Endothelial cell (in vitro differentiated cells): ENCODE results near the gene CXADR. TPM values are rescaled to one million over a fixed set of nuclear protein-coding genes. Genes with fewer than 3 reads are reported as not detected.

Source experiments
- DNase-seq: peaks from one replicate; pipeline ENCODE4 v3.0.0; 2021; ENCODE audit warnings: low spot score
- H3K27ac Mint-ChIP-seq: one replicate; pipeline ENCODE4 v1.8.0; 2021; ENCODE audit warnings: mixed read lengths, inconsistent platforms; ENCODE audit not compliant: unreplicated experiment
- H3K27me3 Mint-ChIP-seq: one replicate; pipeline ENCODE4 v1.8.0; 2021; ENCODE audit warnings: mild to moderate bottlenecking, moderate library complexity, mixed read lengths, inconsistent platforms; ENCODE audit not compliant: unreplicated experiment
- H3K36me3 Mint-ChIP-seq: one replicate; pipeline ENCODE4 v1.8.0; 2021; ENCODE audit warnings: mild to moderate bottlenecking, low read depth, mixed read lengths, inconsistent platforms; ENCODE audit not compliant: unreplicated experiment
- H3K4me1 Mint-ChIP-seq: one replicate; pipeline ENCODE4 v1.8.0; 2021; ENCODE audit warnings: mild to moderate bottlenecking, mixed read lengths, inconsistent platforms; ENCODE audit not compliant: unreplicated experiment
- H3K4me3 Mint-ChIP-seq: one replicate; pipeline ENCODE4 v1.8.0; 2021; ENCODE audit warnings: mild to moderate bottlenecking, mixed read lengths, inconsistent platforms; ENCODE audit not compliant: unreplicated experiment
- H3K9me3 Mint-ChIP-seq: one replicate; pipeline ENCODE4 v1.8.0; 2021; ENCODE audit warnings: mixed read lengths, inconsistent platforms; ENCODE audit not compliant: unreplicated experiment
- CTCF ChIP-seq: fragments of 200-600 bp; sonication (generic); IDR thresholded peaks from one replicate; pipeline ENCODE4 v1.5.0; 2021; ENCODE audit warnings: antibody characterized with exemption; ENCODE audit not compliant: unreplicated experiment
- total RNA-seq: library from RNA; stranded (reverse); fragmentation: NEBNext Ultra II Directional; extraction: Animal tissue kit (Norgen Biotek cat#: 25700); gene quantifications from one replicate; pipeline ENCODE4 v1.2.1, GENCODE V29; 2021; ENCODE audit not compliant: unreplicated experiment

The CXADR gene
- total RNA-seq, 1 donor from 2014 or later, result 19.4 TPM

GRCh38 chr21:17590430-17590829, 77.6 kb downstream of the CXADR start:
- no peak for DNase-seq
- H3K4me3 Mint-ChIP-seq, result no peak overlapping the region
- no peaks in the 10 kb centered on the region for H3K4me1 Mint-ChIP-seq
- H3K9me3 Mint-ChIP-seq, result no peaks in the 10 kb centered on the region
- peaks cover 1% of the 10 kb centered on the region for H3K27me3 Mint-ChIP-seq
- peaks cover 4% of the 10 kb centered on the region for H3K36me3 Mint-ChIP-seq
- no peak for TF ChIP-seq CTCF
- no peak overlapping the region for H3K27ac Mint-ChIP-seq

- H3K4me3 Mint-ChIP-seq, result no peak overlapping the region
- no peak overlapping the region for H3K27ac Mint-ChIP-seq
- no peaks in the 10 kb centered on the region for H3K27me3 Mint-ChIP-seq
- no peak for DNase-seq
- no peaks in the 10 kb centered on the region for H3K9me3 Mint-ChIP-seq
- peaks cover 12% of the 10 kb centered on the region for H3K36me3 Mint-ChIP-seq
- H3K4me1 Mint-ChIP-seq, result no peaks in the 10 kb centered on the region
- TF ChIP-seq CTCF, result no peak
These were observed 84.8 kb downstream of the CXADR start for GRCh38 chr21:17597680-17598079.

- H3K4me3 Mint-ChIP-seq, result no peak overlapping the region
- no peak for TF ChIP-seq CTCF
- no peaks in the 10 kb centered on the region for H3K4me1 Mint-ChIP-seq
- H3K27ac Mint-ChIP-seq, result no peak overlapping the region
- H3K27me3 Mint-ChIP-seq, result no peaks in the 10 kb centered on the region
- H3K9me3 Mint-ChIP-seq, result no peaks in the 10 kb centered on the region
- no peak for DNase-seq
- H3K36me3 Mint-ChIP-seq, result peaks cover 15% of the 10 kb centered on the region
These were observed 85.6 kb downstream of the CXADR start for GRCh38 chr21:17598437-17598836.

GRCh38 chr21:17602874-17603273, 90.0 kb downstream of the CXADR start:
- DNase-seq, result no peak
- Mint-ChIP-seq H3K36me3 (peaks cover 16% of the 10 kb centered on the region), H3K9me3 (no peaks in the 10 kb centered on the region), H3K27ac (no peak overlapping the region), H3K27me3 (no peaks in the 10 kb centered on the region), H3K4me1 (peaks cover 2% of the 10 kb centered on the region), H3K4me3 (no peak overlapping the region)
- no peak for TF ChIP-seq CTCF

- Mint-ChIP-seq H3K27me3 (peaks cover 3% of the 10 kb centered on the region), H3K9me3 (no peaks in the 10 kb centered on the region), H3K27ac (peak overlapping the region; percentile 57), H3K4me1 (peaks cover 12% of the 10 kb centered on the region), H3K36me3 (peaks cover 17% of the 10 kb centered on the region), H3K4me3 (no peak overlapping the region)
- TF ChIP-seq CTCF, result no peak
- no peak for DNase-seq
These were observed 94.8 kb downstream of the CXADR start for GRCh38 chr21:17607684-17608083.
